NOMO-1 treated with DMSO at 0.1 percent for 48 hours (cell line): ENCODE results near the gene MAP2K5.

Experiments used
- DNase-seq: peaks from one replicate; lab custom pipeline; 2025; ENCODE audit not compliant: unreplicated experiment; lab: John Stamatoyannopoulos, UW

MAP2K5 gene

DNA sequence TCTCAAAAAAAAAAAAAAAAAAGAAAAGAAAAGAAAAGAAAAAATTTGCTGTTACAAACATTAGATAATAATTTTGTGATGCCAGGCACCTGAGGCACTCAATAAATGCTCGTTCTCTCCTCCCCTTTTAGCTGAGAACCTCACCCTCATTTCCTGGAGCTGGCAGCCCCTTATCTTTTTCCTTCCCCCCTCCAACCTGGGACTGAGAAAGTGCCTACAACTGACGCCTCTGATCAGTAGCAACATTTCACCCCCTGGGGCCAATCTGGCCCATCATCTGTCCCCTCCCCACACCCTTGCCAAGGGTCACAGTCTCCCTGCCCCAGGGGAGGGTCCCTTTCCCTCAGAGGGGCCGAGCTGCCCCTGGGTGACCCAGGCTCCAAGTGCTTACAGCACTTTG lies 309.9 kb downstream of the MAP2K5 start:
- no peak for DNase-seq

- DNase-seq, result no peak
Measured at GRCh38 chr15:67853454-67853853, 311.0 kb downstream of the MAP2K5 start.

- DNase-seq, result no peak
Measured at GRCh38 chr15:67854358-67854757, 311.9 kb downstream of the MAP2K5 start.

DNA sequence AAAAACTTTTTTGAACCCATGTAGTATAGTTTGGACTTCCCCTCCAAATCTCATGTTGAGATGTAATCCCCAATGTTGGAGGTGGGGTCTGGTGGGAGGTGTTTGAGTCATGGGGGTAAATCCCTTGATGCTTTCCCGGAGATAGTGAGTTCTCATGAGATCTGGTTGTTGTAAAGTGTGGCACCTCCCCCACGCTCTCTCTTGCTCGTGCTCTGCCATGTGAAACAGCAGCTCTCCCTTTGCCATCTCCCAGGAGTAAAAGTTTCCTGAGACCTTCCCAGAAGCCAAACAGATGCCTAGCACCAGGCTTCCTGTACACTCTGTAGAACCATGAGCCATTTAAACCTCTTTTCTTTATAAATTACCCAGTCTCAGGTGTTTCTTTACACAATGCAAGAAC lies 313.3 kb downstream of the MAP2K5 start:
- DNase-seq, result no peak
